Frontal cortex (tissue), 4 donors: ENCODE measurements around the gene SSR1. TPM values are rescaled to one million over a fixed set of nuclear protein-coding genes. Genes with fewer than 3 reads are reported as not detected.

Experiments
- DNase-seq, 2 donors: peaks; one replicate each; pipeline ENCODE4 v3.0.0; 2012; ENCODE audit warnings: low spot score in 2 of 2
- FAIRE-seq: peaks from 2 replicates; lab custom pipeline; 2012; peaks lifted over from hg19 to GRCh38; lab: Jason Lieb, UNC
- total RNA-seq: library from RNA; depleted of rRNA; stranded (reverse); fragments of >200 nt; gene quantifications from one replicate; pipeline ENCODE4 v1.2.3, GENCODE V29; 2014
- donor health status: control.
- donor health status: control.
- donor health status: control.

The SSR1 gene
- total RNA-seq, 1 donor from 2014 or later = 40.4 TPM

- FAIRE-seq (no peak), DNase-seq (peak; percentile 63 to 69)
These were observed 69.6 kb downstream of the SSR1 start for GRCh38 chr6:7243179-7243981.

- FAIRE-seq (no peak), DNase-seq (no peak)
These were observed 70.2 kb downstream of the SSR1 start for GRCh38 chr6:7242835-7243178.

GRCh38 chr6:7241709-7242645 is 71.0 kb downstream of the SSR1 start:
- DNase-seq (no peak), FAIRE-seq (no peak)

- no peak for DNase-seq
- FAIRE-seq = no peak
These were observed 71.8 kb downstream of the SSR1 start for GRCh38 chr6:7241160-7241559.

- no peak for DNase-seq
- no peak for FAIRE-seq
These were observed 72.6 kb downstream of the SSR1 start for GRCh38 chr6:7240351-7240750.

GRCh38 chr6:7239590-7239948 is 73.4 kb downstream of the SSR1 start:
- DNase-seq = no peak
- no peak for FAIRE-seq

- DNase-seq (no peak), FAIRE-seq (no peak)
These were observed 74.0 kb downstream of the SSR1 start for GRCh38 chr6:7238900-7239589.

- FAIRE-seq (no peak), DNase-seq (no peak)
These were observed 74.5 kb downstream of the SSR1 start for GRCh38 chr6:7238526-7238899.

GRCh38 chr6:7237653-7238188 is 75.3 kb downstream of the SSR1 start:
- FAIRE-seq = no peak
- no peak for DNase-seq

- no peak for FAIRE-seq
- no peak for DNase-seq
These were observed 76.4 kb downstream of the SSR1 start for GRCh38 chr6:7236306-7237209.

GRCh38 chr6:7235712-7236305 is 77.2 kb downstream of the SSR1 start:
- DNase-seq (no peak), FAIRE-seq (no peak)

GRCh38 chr6:7234547-7234946 is 78.5 kb downstream of the SSR1 start:
- FAIRE-seq (no peak), DNase-seq (no peak)

GRCh38 chr6:7232351-7232750 is 80.6 kb downstream of the SSR1 start:
- DNase-seq = no peak
- no peak for FAIRE-seq

GRCh38 chr6:7230956-7231713 is 81.9 kb downstream of the SSR1 start:
- DNase-seq = no peak
- no peak for FAIRE-seq

- FAIRE-seq (no peak), DNase-seq (no peak)
These were observed 82.7 kb downstream of the SSR1 start for GRCh38 chr6:7230327-7230691.

- DNase-seq = no peak
- no peak for FAIRE-seq
These were observed 83.3 kb downstream of the SSR1 start for GRCh38 chr6:7229376-7230326.

- DNase-seq (no peak), FAIRE-seq (no peak)
These were observed 84.2 kb downstream of the SSR1 start for GRCh38 chr6:7228662-7229375.
